CD1c-positive myeloid dendritic cell (primary cell): ENCODE results near the gene LZIC.

ENCODE experiments used
- DNase-seq: peaks from one replicate; pipeline ENCODE4 v3.0.0-alpha.2; 2016; ENCODE audit errors: extremely low spot score

LZIC gene

GRCh38 chr1:9886092-9886742, 57.0 kb downstream of the LZIC start:
- no peak for DNase-seq

- DNase-seq, result no peak
Observed at GRCh38 chr1:9884805-9885204, 58.4 kb downstream of the LZIC start.

- DNase-seq, result no peak
Observed at GRCh38 chr1:9883585-9884449, 59.4 kb downstream of the LZIC start.

- DNase-seq, result no peak
Observed at GRCh38 chr1:9882945-9883303, 60.3 kb downstream of the LZIC start.

- no peak for DNase-seq
Observed at GRCh38 chr1:9882296-9882944, 60.8 kb downstream of the LZIC start.

- DNase-seq, result no peak
Observed at GRCh38 chr1:9881838-9882249, 61.3 kb downstream of the LZIC start.
